HG02938 (cell line): ENCODE results near the gene PZP.

ENCODE experiments used
- ATAC-seq: cut with Tn5 transposase; IDR thresholded peaks from one replicate; pipeline ENCODE4 v1.9.1; 2021; ENCODE audit warnings: mild to moderate bottlenecking, moderate library complexity; ENCODE audit not compliant: unreplicated experiment

The PZP gene

DNA sequence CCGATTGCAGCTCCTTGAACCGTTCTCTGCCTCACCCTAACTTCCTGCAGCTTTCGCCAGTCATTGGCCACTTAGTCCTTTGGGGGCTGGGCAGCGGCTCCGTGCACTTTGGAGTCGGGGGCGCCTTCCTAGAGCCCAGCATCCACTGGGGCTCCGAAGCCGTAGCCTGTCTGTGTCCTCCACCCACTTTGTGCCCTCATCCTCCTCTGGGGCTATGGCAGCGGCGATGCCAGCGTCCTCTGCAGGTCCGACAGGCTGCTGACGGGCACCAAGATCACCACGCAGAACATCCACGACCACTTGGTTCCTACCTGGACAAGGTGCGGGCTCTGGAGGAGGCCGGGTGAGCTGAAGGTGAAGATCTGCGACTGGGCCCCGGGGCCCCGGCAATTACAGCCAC is 80.7 kb downstream of the PZP start:
- no peak for ATAC-seq

DNA sequence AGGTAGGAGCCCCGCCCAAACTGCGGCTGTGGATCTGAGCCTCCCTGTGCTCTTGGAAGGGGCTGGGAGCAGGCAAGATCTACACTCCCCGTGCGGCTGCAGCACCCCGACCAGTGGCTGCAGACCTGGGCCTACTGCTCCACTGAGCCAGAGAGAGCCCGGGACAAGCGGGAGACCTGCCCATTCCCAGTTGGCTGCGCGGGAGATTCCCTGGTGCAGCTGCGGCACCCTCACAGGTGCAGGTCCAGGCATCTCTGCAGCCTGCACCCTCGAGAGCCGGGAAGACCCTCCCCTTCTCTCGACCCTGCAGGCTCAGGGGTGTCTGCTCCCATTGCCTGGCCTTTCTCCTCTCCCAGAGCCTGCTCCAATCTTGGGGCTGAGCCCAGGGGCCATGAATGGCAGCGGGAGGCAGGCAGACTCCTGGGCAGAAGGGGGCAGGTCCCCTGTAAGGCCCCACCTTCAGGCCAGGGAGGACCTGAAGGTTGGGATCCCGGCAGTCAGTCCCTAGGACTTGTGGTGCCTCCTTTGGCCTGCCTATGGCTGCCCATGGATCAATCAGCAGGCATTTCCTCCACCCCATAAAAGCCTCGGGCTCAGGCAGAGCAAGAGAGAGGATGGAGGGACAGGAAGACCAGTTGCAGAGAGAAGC is 83.7 kb downstream of the PZP start:
- ATAC-seq, result no peak

DNA sequence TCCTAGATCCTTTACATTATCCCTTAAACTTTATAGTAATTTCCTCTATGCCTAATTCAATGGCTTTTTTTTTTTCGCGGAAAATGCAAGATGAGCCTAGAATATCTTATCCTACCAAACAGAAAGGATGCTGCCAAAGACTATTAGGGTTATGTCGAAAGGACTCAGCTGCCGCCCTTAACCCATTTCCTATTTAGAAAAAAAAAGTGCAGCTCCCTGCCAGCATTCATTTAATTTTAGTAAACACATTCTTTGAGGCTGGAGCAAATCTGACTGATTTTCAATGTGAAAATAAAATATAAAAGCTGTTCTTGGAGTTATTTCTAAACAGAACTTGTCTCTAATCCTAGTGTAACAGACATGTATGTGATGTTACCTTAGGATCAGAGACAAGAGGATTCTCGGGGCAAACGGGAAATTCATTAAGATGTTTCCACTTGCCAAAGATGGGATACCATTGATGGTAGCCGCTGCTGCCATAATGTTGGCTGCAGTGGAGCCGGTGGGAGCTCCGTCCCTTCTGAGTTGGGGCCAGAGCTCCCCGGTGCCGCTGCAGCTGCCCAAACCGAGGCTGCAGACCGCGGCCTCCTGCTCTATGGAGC is 84.3 kb downstream of the PZP start:
- ATAC-seq, result no peak

DNA sequence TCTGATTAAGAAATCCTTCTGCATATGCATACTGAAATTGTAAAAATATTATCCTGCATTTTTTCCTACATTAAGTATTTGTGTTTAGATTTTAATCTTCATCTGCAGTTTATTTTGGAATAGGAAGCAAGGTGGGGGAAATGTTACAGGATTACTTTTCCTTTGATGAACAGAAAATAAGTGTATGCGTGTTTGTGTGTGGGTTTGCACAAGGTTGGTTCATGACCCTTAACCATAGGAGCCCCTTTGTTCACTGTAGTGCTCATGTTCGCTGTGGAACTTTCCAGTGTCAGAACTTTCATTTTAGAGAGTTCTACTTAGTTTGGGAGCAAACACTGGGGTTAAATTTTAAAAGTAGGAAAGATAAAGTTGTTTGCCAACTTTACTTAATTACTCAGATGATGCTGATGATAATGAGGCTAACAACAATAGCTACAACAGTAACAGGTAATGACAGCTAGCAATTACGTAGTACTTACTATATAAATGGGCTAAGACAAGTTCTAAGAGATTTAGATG is 86.0 kb downstream of the PZP start:
- no peak for ATAC-seq

DNA sequence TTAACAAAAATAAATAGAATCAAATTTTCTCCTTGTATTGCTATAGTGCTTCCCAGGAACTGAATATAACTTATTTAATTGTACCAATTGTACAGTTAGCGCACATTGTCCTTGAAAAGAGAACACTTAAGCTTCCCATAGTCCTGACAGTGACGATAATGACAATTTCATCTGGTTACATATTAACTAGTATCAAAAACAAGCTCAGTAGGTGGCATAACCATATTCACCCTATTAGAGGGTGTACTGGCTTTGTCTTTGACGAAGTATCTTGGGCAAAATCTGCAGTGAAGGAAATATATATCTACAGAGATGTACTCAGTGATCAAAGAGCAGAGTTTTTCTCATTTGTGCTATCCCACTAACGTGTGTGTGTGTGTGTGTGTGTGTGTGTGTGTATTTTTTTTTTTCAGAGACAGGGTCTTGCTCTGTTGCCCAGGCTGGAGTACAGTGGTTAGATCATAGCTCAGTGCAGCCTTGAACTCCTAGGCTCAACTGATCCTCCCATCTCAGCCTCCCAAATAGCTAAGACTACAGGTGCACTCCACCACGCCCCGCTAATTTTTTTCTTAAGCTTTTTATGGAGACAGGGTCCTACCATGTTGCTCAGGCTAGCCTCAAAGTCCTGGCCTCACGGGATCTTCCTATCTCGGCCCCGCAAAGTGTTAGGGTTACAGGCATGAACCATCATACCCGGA is 87.6 kb downstream of the PZP start:
- no peak for ATAC-seq

DNA sequence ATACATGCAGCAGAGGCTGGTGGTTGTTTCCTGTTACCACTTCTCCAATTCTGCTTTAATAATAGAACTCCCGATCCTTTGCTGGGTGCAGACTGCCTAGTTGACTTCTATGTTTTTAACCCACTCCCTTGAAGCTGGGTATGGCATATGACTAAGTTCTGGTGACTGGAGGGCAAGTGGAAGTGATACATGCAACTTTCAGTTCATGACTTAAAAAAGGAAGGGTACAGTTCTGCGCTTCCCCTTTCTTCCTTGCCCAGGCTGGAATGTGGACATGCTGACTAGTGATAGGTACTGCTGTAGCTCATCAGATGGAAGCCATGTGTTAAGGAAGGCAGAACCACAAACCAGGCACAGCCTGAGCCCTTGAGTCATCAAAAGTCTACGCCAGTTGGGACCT is 90.0 kb downstream of the PZP start:
- ATAC-seq, result no peak

DNA sequence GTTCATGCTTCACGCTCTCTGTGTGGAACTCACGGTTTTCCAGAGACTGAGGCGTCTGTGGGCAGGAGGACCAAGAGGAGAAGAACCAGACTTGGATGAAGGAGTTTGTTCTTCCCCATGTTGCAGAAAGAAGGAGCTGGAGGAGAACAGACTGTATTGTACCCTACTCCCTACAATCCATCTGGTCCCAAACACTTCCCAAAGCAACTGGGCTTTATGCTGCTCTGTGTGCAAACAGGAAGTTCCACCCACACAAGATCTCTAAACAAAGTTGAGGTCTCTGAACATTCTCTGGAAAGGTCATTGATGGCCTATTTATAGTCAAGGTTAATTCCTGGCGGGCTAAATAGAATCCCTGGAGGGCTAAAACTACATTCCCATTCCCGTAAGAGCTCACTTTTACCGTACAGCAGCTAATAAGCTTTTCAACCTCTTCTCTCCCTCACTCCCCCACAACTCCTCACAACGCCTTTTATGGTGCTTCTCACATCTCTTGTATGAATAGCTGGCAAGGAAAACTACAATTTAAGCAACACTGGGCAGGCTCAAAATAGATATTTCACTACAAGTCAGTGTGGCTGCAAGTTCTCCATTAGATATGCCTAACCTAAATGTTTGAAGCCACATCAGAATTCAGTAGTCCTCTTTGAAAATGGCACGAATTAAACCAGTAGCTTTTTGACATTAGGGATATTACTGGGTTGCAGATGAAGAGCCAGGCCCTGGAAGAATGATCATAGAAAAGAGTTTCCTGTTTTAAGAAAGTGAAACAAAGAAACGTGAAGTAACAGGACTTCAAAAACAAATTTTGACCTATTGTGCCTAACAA is 92.2 kb downstream of the PZP start, which contains the start of gene A2M:
TSS of gene A2M (minus strand) at position 189 of the 829 bp plus-strand sequence. CDS start at position 119, 70 bp downstream.
- ATAC-seq, result no peak

DNA sequence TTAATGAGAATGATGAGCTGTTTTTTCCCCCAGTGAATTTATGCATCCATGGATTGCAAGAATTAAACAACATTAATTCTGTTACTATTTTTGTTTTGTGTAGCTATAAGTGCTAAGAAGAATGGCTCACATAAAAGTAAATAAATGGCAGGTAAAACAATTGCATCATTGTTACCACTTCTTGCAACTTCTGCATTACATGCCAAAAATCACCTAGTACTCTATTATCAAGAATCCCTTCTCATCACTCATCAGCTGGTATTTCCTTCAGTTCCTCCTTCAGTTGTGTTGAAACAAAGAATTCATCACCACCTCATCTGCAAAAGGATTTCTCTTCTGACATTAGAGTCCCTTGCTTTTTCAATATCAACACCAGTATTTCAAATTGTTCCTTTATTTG is 93.2 kb downstream of the PZP start:
- no peak for ATAC-seq

DNA sequence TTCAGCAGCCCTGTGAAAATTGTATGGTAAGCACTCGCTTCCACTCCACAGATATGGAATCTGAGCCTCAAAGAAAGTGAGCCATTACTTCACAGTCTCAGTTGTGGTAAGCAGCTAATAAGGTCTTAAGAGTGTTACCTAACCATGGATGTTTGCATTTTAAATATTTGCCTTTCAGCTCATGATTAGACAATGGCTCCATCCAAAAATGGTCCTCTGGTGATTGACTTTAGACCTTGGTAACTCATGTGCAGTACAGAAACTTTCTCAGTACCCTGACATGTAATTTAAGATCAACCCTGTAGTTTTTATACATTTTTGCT is 94.2 kb downstream of the PZP start:
- no peak for ATAC-seq

DNA sequence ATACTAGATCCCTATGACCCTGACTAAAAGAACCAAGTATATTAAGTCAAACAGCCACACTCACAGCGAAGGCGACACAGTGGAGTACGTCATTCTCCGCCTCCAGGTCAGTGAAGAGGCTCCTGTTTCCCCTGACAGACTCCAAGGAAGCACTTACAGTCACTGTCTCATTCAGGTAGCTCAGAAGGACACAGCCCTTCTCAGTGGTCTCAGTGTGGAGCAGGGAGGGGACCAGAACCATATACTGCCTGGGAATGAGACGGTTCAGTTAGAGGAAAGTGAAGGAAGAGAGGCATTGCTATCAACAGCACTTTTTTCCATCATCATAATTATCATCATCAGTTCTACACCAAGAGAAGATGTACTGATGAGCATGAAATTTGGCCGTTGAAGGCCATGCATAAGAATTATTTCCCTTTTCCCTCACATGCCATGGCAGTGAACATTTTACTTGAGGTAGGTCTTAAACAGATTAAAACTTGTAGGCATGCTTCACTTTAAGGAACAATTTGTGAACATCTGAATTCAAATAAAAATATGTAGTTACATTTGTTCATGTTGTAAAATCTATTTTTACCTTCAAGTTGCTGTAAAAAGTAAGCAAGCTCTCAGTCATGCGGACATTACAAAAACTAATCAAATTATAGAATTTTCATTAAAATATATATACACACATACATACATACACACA is 94.8 kb downstream of the PZP start:
- no peak for ATAC-seq

DNA sequence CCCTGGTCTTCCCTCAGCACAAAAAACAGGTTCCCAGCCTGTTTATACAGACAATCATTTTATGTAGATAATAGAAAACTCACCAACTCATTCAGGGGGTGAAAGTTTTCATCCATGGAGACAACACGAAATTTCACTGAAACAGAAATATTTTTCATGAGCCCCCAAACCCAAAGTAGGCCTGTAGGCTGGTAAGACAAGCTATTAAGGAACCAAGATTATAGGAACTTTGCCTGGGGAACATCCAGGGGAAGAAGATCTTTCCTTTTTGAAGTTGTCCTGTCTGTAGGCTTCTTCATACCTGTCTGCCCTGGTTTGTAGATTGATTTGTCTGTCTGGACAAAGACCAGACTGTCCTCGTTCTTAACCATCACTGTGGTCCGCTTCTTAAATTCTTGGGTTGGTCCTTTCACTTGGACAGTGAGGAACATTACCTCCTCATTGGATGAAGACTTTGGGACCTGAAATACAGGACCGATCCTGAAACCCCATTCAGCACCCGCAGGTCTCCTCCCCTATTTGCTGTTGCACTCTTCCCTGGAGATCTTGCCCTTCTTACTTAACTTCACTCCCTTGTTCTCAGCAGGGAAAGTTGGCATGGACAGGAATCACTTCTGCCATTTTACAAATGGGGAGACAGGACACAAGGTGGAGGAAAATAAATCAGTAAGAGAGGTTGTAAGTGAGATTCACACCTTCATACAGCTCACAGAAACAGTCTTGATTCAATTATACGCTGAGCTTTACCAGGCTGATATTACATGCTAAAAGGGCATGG is 95.9 kb downstream of the PZP start:
- ATAC-seq, result no peak

DNA sequence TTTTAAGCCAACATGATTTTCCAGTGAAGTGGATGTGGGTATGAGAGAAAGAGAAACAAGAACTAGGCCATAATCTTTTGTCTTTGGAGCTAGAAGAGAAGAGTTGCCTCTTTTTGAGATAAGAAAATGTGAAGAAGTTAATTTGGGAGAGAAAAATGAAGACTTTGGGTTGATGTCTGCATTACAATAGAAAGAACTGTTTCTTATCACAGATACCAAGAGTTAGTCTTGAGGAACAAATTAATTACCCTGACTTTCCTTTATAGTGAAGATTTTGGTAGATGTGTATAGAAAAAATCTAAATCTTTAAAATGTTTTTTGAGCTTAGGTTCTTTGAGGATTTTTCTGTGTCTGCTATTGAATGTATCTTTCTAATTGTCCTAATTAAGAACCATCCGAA is 96.7 kb downstream of the PZP start:
- ATAC-seq, result no peak

DNA sequence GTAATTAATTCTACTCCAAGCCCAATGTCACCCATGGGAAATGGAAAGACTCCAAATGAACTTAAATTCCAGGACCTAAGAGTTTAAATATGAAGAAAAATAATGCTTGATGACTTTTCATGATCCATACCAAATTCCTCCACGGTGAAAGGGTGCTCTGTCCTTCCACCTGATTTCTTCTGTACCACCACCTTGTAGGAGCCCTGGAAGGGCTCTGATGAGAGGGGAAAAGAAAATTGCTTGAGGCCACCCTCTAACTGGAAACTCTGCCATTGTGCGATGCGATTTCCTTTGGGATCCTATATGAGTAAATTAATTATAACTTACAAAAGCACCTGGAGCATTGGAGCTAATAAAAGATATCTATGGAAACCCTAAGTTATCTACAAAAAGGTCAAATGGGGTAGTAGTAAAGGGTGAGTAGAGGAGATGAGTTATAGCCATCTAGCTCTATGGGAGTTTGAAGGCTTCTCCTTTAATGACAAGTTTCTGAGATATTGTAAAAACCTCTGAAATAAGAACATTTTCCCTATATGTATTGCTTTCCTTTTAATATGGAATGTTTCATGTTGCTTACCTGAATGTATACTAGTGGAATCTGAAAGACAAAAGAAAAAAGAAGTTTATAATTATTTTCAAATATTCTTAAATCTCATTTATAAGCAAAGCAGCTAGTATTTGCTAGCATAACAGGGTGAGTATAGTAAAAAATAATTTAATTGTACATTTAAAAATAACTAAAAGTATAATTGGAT is 98.3 kb downstream of the PZP start:
- no peak for ATAC-seq

DNA sequence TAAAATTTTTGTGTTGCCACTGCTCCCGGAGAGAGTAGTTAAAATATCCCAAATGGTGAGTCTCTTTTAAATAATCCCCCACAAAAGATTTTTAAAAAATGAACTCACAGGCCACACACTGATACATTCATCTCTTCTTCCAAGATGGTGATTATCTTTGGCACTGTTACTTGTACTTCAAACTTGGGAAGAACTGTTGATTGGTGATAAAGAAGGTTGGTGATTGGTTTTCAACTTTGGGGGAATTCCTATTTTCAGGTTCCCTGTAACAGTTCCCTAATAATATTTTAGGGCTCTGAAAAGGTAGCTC is 99.0 kb downstream of the PZP start:
- no peak for ATAC-seq

DNA sequence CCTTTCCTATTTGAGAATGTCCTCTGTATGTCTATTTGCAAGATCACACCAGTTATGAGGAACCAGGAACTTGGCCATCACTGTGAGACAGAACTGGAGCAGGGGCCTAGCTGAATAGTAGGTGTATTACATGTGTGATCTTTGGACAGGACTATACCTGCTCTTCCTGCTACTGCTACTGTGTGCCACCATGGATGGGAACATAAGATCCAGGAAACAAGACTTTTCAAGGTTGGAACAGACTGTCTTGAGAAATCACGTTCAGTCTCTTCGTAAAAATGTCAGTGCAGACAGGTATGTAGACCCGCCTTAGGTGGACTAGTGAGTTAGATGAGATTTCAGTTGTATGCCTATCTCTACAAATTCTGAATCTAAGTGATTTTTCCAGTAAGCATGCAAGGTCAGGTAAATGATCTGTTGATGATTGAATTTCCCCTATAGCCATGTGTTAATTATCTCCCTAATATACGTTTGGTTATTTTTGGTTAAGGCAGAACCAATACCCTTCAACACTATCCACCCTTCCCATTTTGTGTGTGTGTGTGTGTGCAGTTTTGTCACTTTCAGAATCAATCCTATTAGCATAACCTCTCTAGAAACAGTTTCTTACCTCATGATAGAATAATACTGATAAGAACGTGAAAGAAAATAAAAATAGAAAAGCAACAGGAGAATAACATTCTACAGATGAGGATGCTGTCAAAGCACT is 99.5 kb downstream of the PZP start:
- no peak for ATAC-seq

DNA sequence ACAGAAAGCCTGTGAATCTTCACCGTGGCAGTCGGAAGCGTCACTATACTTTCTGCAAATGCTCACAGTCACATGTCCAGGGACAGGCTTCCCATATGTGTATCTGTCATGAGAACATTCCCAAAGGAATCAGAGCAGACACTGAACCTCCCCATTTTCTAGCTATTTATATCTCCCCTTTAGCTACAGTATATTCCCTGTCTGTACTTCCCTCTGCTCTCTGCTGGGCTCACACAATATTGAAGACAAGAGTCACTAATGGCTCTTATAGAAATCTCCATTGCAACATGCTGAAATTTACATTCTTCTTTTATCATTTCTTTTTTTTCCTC is 100.7 kb downstream of the PZP start:
- ATAC-seq, result no peak

DNA sequence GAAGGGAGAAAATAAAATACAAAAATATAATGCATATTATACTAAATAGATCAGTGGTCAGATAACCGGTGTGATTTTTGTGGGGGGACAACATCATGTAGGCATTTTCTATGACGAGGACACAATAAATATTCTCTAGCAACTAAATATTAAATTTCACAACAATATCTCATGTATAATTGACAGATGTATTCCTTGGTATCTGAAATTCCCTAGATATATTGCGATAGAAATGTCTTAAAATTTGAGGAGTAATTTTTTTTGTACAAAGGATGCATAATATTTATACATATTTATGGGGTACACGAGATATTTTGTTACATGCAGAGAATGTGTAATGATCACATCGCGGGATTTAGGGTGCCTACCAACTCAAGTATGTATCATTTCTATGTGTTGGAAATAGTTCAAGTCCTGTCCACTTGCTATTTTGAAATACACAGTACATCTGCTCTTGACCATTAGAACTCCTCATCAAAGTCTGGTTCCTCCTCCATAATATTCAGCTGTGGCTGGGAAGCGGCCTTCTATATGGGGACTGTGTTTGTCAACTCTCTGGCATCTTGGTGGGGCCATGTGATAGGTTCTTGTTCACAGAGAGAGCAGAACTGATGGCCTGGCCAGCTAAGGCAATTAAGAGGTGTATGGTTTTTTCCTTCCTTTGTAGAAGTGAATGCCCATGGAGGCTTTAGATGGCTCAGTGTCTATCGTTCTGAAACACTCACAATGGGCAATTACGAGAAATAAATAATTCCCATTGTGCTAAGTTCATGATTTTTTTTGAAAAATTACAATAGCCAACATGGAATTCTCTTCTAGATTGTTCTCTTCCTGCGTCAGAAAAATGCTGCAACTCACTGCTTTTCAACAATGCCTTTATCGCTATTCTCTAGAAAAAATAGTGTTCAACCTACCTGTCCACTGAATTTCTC is 101.3 kb downstream of the PZP start:
- no peak for ATAC-seq

DNA sequence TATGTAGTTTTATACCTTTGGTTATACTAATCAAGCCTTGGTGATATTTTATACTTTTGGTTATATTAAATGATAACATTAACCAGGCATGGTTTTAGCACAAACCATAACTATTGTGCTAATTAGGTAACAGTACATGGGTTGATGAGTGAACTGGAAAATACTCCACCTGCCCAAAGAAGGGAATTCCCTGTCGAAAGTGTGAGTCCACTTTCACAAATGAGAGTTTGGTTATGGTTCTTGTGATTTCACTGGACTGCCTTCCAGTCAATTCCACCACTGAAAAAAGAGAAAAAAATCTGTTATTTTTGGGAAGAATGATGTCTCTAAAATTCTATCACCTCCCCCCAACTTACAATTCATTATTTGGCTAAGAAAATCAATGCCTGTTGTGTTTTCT is 102.1 kb downstream of the PZP start:
- no peak for ATAC-seq
